K562 (cell line): ENCODE results near the gene DNAJB1. TPM values are rescaled to one million over a fixed set of nuclear protein-coding genes. Genes with fewer than 3 reads are reported as not detected.

ENCODE experiments used
- ATF1 ChIP-seq, 2 experiments: fragments of 450-650 bp in 1 of 2; IDR thresholded peaks; 2 replicates each; pipeline ENCODE4 v1.6.1; 2016; ENCODE audit warnings: missing compliant biosample characterization in 1 of 2, missing genetic modification characterization in 1 of 2
- FOSL1 ChIP-seq: fragments of 200-800 bp; sonication (Bioruptor generic); conservative IDR thresholded peaks from 2 replicates; pipeline ENCODE4 v1.6.1; 2016; ENCODE audit warnings: missing genetic modification characterization, missing compliant biosample characterization
- JUND ChIP-seq, 2 experiments: IDR thresholded peaks; 2 replicates in 1 of 2; 3 replicates in 1 of 2; pipeline ENCODE4 v1.6.1; 2011; ENCODE audit warnings: borderline replicate concordance in 2 of 2, low read depth in 2 of 2, low read length in 2 of 2, improper control_type of control experiment in 1 of 2, missing biosample characterization in 1 of 2, missing genetic modification characterization in 1 of 2, missing genetic modification reagents in 1 of 2
- NONO ChIP-seq, 2 experiments: fragments of 200-400 bp in 1 of 2; fragments of 450-650 bp in 1 of 2; formaldehyde crosslinking in 1 of 2; IDR thresholded peaks; 2 replicates each; pipeline ENCODE4 v1.6.1; 2017; ENCODE audit warnings: low read depth in 2 of 2, mild to moderate bottlenecking in 2 of 2, moderate library complexity in 2 of 2, low read length in 1 of 2
- SOX6 ChIP-seq: fragments of 450-650 bp; IDR thresholded peaks from 2 replicates; pipeline ENCODE4 v1.6.1; 2014; ENCODE audit warnings: mild to moderate bottlenecking
- TBL1XR1 ChIP-seq, 2 experiments: IDR thresholded peaks; 2 replicates each; pipeline ENCODE4 v1.6.1; 2012; ENCODE audit warnings: improper control_type of control experiment in 2 of 2, low read length in 2 of 2, mild to moderate bottlenecking in 1 of 2
- TSC22D4 ChIP-seq: fragments of 450-650 bp; IDR thresholded peaks from 2 replicates; pipeline ENCODE4 v1.6.1; 2016; ENCODE audit warnings: missing genetic modification characterization, missing biosample characterization, control low read depth
- ZSCAN32 ChIP-seq: fragments of 450-650 bp; formaldehyde crosslinking; IDR thresholded peaks from 2 replicates; pipeline ENCODE4 v1.4.0; 2020; ENCODE audit warnings: mild to moderate bottlenecking, moderate library complexity
- polyA plus RNA-seq, 8 experiments: library from polyadenylated mRNA; depleted of rRNA in 4 of 8; stranded (reverse) in 5 of 8; unstranded in 3 of 8; fragments of >200 nt; fragmentation: Nextera tagmentation in 2 of 8; fragmentation: Illumina TruSeq in 1 of 8; extraction: Ambion mirVana in 2 of 8; extraction: Trizol in 1 of 8; gene quantifications; 2 replicates each; pipeline versions ENCODE4 v1.2.1 to v1.2.3, GENCODE V29; 2011 to 2014; ENCODE audit warnings: inconsistent platforms in 1 of 8, missing spikeins in 1 of 8
- total RNA-seq, 7 experiments: library from RNA; depleted of rRNA in 6 of 7; stranded (reverse); fragments of >200 nt in 6 of 7; fragmentation: Illumina TruSeq in 2 of 7; extraction: Trizol in 2 of 7; gene quantifications; 2 replicates each; pipeline versions ENCODE4 v1.2.1 to v1.2.3, GENCODE V29; 2011 to 2021; ENCODE audit warnings: low replicate concordance in 1 of 7
- TF ChIP-seq, protein P1 (sequence below): fragments of 450-650 bp; formaldehyde crosslinking; IDR thresholded peaks from 2 replicates; pipeline ENCODE4 v1.4.0; 2020; ENCODE audit warnings: mild to moderate bottlenecking, mixed read lengths
- TF ChIP-seq, protein P2 (sequence below): sonication (generic); formaldehyde crosslinking; IDR thresholded peaks from 2 replicates; pipeline ENCODE4 v1.8.0; 2023; ENCODE audit warnings: mild to moderate bottlenecking, missing genetic modification reagents
- TF ChIP-seq, protein P3 (sequence below), 2 experiments: fragments of 450-650 bp in 1 of 2; sonication (generic) in 1 of 2; formaldehyde crosslinking in 1 of 2; IDR thresholded peaks in 1 of 2; conservative IDR thresholded peaks in 1 of 2; 2 replicates each; pipeline versions ENCODE4 v1.6.1 to v1.8.1; 2016 to 2023; ENCODE audit warnings: mild to moderate bottlenecking in 2 of 2, moderate library complexity in 2 of 2, inconsistent platforms in 1 of 2, missing genetic modification reagents in 1 of 2
- TF ChIP-seq, protein P4 (sequence below), 2 experiments: IDR thresholded peaks; 2 replicates each; pipeline ENCODE4 v1.6.1; 2012; ENCODE audit warnings: improper control_type of control experiment in 2 of 2, low read depth in 2 of 2, low read length in 2 of 2, borderline replicate concordance in 1 of 2
- TF ChIP-seq, protein P5 (sequence below): fragments of 250-450 bp; sonication (Bioruptor Pico); IDR thresholded peaks from 2 replicates; pipeline ENCODE4 v1.5.0; 2020; ENCODE audit warnings: mild to moderate bottlenecking

The DNAJB1 gene
- total and polyA plus RNA-seq, 9 of the 15 experiments (the other 6 are each of a cell fraction or from before 2014, with no cell fraction given) = 13.2 to 113 (median 62.1) TPM

DNA sequence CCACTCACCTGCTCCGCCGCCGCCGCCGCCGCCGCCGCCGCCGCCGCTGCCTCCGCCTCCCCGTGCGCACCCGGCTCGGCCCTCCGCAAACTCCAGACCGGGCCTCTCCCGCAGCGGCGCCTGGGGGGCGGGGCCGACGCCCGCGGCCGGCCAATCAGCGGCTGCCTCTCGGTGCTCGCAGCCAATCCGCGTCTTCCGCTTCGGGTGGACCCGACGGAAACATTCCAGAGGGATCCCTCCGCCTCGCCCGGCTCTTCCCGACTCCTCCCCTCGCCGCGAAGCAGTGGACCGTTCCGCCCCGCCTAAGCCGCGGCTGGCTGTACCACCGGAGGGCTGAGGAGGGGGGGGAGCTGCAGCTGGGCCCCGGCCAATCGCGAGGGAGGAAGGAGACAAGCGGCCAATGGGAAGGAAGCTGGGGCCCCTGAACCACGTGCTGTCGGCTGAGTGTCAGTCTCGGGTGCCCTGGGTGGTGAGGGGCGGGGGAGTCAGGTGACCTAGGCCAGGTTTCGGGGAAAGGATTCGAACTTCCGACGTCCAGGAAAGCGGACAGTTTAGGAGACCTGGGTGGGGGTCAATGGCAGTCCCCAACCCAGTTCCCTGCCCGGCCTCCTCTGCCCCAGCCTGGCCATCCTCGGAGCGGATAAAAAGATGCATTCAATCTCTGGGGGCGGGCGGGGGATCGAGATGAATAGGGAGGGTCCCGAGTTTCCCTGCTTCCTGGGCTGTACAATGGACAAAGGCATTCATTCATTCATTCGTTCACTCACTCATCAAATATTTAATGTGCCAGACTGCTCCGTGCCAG lies 22.0 kb downstream of the DNAJB1 start, which contains the start of gene GIPC1 (continued):
- TF ChIP-seq, protein P1, sequence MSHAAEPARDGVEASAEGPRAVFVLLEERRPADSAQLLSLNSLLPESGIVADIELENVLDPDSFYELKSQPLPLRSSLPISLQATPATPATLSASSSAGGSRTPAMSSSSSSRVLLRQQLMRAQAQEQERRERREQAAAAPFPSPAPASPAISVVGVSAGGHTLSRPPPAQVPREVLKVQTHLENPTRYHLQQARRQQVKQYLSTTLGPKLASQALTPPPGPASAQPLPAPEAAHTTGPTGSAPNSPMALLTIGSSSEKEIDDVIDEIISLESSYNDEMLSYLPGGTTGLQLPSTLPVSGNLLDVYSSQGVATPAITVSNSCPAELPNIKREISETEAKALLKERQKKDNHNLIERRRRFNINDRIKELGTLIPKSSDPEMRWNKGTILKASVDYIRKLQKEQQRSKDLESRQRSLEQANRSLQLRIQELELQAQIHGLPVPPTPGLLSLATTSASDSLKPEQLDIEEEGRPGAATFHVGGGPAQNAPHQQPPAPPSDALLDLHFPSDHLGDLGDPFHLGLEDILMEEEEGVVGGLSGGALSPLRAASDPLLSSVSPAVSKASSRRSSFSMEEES (CRISPR knock-in tag) = peak; percentile 83
- TF ChIP-seq SOX6 (peak; percentile 23; the same call in 1 of the 2 replicates), ZSCAN32 (CRISPR knock-in tag) (no peak), JUND (IDR thresholded peaks at IDR 0.05; ENCODE audit: borderline replicate concordance, low read depth, low read length) (peak; percentile 94), JUND (tag; IDR thresholded peaks at IDR 0.05; ENCODE audit: borderline replicate concordance, low read depth, low read length) (peak; percentile 15; the same call in 1 of the 3 replicates), ATF1 (CRISPR knock-in tag; IDR thresholded peaks at IDR 0.05) (no peak), ATF1 (tag; IDR thresholded peaks at IDR 0.05) (peak; percentile 83), TSC22D4 (tag) (no peak), NONO (IDR thresholded peaks at IDR 0.05; ENCODE audit: low read depth in 2 of 2, low read length in 1 of 2) (peak in 1 of 2 experiments; percentile 98; a peak in 2 of 4 replicates), TBL1XR1 (IDR thresholded peaks at IDR 0.05; ENCODE audit: low read length in 2 of 2) (peak in 1 of 2 experiments; percentile 63; a peak in 1 of 4 replicates), FOSL1 (tag) (peak; percentile 50)
- TF ChIP-seq, protein P2, sequence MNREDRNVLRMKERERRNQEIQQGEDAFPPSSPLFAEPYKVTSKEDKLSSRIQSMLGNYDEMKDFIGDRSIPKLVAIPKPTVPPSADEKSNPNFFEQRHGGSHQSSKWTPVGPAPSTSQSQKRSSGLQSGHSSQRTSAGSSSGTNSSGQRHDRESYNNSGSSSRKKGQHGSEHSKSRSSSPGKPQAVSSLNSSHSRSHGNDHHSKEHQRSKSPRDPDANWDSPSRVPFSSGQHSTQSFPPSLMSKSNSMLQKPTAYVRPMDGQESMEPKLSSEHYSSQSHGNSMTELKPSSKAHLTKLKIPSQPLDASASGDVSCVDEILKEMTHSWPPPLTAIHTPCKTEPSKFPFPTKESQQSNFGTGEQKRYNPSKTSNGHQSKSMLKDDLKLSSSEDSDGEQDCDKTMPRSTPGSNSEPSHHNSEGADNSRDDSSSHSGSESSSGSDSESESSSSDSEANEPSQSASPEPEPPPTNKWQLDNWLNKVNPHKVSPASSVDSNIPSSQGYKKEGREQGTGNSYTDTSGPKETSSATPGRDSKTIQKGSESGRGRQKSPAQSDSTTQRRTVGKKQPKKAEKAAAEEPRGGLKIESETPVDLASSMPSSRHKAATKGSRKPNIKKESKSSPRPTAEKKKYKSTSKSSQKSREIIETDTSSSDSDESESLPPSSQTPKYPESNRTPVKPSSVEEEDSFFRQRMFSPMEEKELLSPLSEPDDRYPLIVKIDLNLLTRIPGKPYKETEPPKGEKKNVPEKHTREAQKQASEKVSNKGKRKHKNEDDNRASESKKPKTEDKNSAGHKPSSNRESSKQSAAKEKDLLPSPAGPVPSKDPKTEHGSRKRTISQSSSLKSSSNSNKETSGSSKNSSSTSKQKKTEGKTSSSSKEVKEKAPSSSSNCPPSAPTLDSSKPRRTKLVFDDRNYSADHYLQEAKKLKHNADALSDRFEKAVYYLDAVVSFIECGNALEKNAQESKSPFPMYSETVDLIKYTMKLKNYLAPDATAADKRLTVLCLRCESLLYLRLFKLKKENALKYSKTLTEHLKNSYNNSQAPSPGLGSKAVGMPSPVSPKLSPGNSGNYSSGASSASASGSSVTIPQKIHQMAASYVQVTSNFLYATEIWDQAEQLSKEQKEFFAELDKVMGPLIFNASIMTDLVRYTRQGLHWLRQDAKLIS = 0 out of 2 replicates have a peak, but pooled peaks have one; percentile 21
- TF ChIP-seq, protein P3, sequence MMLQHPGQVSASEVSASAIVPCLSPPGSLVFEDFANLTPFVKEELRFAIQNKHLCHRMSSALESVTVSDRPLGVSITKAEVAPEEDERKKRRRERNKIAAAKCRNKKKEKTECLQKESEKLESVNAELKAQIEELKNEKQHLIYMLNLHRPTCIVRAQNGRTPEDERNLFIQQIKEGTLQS (IDR thresholded peaks at IDR 0.05) = 0 out of 2 replicates have a peak, but pooled peaks have one; percentile 14
- TF ChIP-seq, protein P3 (CRISPR knock-in tag; conservative IDR thresholded peaks at IDR 0.05) = no peak
- TF ChIP-seq, protein P4, sequence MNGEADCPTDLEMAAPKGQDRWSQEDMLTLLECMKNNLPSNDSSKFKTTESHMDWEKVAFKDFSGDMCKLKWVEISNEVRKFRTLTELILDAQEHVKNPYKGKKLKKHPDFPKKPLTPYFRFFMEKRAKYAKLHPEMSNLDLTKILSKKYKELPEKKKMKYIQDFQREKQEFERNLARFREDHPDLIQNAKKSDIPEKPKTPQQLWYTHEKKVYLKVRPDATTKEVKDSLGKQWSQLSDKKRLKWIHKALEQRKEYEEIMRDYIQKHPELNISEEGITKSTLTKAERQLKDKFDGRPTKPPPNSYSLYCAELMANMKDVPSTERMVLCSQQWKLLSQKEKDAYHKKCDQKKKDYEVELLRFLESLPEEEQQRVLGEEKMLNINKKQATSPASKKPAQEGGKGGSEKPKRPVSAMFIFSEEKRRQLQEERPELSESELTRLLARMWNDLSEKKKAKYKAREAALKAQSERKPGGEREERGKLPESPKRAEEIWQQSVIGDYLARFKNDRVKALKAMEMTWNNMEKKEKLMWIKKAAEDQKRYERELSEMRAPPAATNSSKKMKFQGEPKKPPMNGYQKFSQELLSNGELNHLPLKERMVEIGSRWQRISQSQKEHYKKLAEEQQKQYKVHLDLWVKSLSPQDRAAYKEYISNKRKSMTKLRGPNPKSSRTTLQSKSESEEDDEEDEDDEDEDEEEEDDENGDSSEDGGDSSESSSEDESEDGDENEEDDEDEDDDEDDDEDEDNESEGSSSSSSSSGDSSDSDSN (IDR thresholded peaks at IDR 0.05; ENCODE audit: borderline replicate concordance in 1 of 2, low read depth in 2 of 2, low read length in 2 of 2) = 0 out of 4 replicates have a peak, but pooled peaks of 1 of the 2 experiments have one; percentile 48
- TF ChIP-seq, protein P5, sequence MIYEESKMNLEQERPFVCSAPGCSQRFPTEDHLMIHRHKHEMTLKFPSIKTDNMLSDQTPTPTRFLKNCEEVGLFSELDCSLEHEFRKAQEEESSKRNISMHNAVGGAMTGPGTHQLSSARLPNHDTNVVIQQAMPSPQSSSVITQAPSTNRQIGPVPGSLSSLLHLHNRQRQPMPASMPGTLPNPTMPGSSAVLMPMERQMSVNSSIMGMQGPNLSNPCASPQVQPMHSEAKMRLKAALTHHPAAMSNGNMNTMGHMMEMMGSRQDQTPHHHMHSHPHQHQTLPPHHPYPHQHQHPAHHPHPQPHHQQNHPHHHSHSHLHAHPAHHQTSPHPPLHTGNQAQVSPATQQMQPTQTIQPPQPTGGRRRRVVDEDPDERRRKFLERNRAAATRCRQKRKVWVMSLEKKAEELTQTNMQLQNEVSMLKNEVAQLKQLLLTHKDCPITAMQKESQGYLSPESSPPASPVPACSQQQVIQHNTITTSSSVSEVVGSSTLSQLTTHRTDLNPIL = no peak
